GM21723 (cell line): ENCODE measurements around the gene TLE5.
"Not testable (repeated sequence)": the region's sequence is repeated elsewhere in the genome, so short reads cannot be mapped to it uniquely, and the experiment has no call there.

Source experiments
- ATAC-seq: cut with Tn5 transposase; IDR thresholded peaks from one replicate; pipeline ENCODE4 v1.9.1; 2021; ENCODE audit warnings: mild to moderate bottlenecking, moderate library complexity; ENCODE audit not compliant: unreplicated experiment

The TLE5 gene

GRCh38 chr19:3045885-3046697 lies 16.2 kb downstream of the TLE5 start:
- ATAC-seq, result no peak

GRCh38 chr19:3045191-3045590 lies 17.1 kb downstream of the TLE5 start:
- ATAC-seq, result no peak

- no peak for ATAC-seq
Measured at GRCh38 chr19:3042621-3043267, 19.6 kb downstream of the TLE5 start.

- ATAC-seq, result no peak
Measured at GRCh38 chr19:3041761-3042620, 20.3 kb downstream of the TLE5 start.

- ATAC-seq, result no peak
Measured at GRCh38 chr19:3041327-3041726, 21.0 kb downstream of the TLE5 start.

- ATAC-seq, result no peak
Measured at GRCh38 chr19:3039641-3040077, 22.6 kb downstream of the TLE5 start.

- no peak for ATAC-seq
Measured at GRCh38 chr19:3039125-3039524, 23.2 kb downstream of the TLE5 start.

GRCh38 chr19:3038214-3038613 lies 24.1 kb downstream of the TLE5 start:
- no peak for ATAC-seq

- not testable (repeated sequence) for ATAC-seq
Measured at GRCh38 chr19:3036977-3037544, 25.2 kb downstream of the TLE5 start.

GRCh38 chr19:3036119-3036976 lies 25.9 kb downstream of the TLE5 start:
- ATAC-seq, result peak; percentile 50

GRCh38 chr19:3035542-3036118 lies 26.7 kb downstream of the TLE5 start:
- peak; percentile 82 for ATAC-seq

GRCh38 chr19:3034656-3035541 lies 27.4 kb downstream of the TLE5 start:
- ATAC-seq, result no peak

- no peak for ATAC-seq
Measured at GRCh38 chr19:3034406-3034655, 28.0 kb downstream of the TLE5 start.

- ATAC-seq, result no peak
Measured at GRCh38 chr19:3033595-3034405, 28.5 kb downstream of the TLE5 start.

- no peak for ATAC-seq
Measured at GRCh38 chr19:3031607-3031867, 30.8 kb downstream of the TLE5 start.

- ATAC-seq, result no peak
Measured at GRCh38 chr19:3029065-3029923, 33.0 kb downstream of the TLE5 start, which contains the start of gene TLE2. Gene TLE2, minus strand, starts transcription at chr19:3029280. Its CDS starts 376 bp downstream, at chr19:3028904.

GRCh38 chr19:3028305-3029064 lies 33.8 kb downstream of the TLE5 start:
- no peak for ATAC-seq
